Tibial artery (tissue), 4 donors: ENCODE results near the gene ATP1A3.
A peak's percentile ranks its signal among the peaks of the same experiment; 100 is the strongest.

Source experiments
- DNase-seq, 2 donors: peaks; one replicate each; pipeline ENCODE4 v3.0.0-alpha.2; 2019
- H3K27ac ChIP-seq, 2 donors: fragments of 200-600 bp; sonication (generic) in 1 of 2; 1 replicate in 1 of 2; 2 replicates in 1 of 2; pipeline ENCODE4 v1.5.1; 2018 to 2019; ENCODE audit warnings: mild to moderate bottlenecking in 1 of 2
- H3K27me3 ChIP-seq, 2 donors: fragments of 200-600 bp; sonication (generic) in 1 of 2; one replicate each; pipeline versions ENCODE4 v1.5.1 to v1.6.0; 2016 to 2019
- H3K36me3 ChIP-seq, 3 donors: fragments of 200-600 bp; sonication (generic) in 2 of 3; one replicate each; pipeline ENCODE4 v1.5.1; 2016 to 2019; ENCODE audit warnings: mild to moderate bottlenecking in 2 of 3
- H3K4me1 ChIP-seq, 4 donors: fragments of 200-600 bp; sonication (generic) in 2 of 4; 1 replicate in 3 of 4; 2 replicates in 1 of 4; pipeline ENCODE4 v1.5.1; 2016 to 2019
- H3K4me3 ChIP-seq, 2 donors: fragments of 200-600 bp; sonication (generic) in 1 of 2; 1 replicate in 1 of 2; 2 replicates in 1 of 2; pipeline ENCODE4 v1.5.1; 2018 to 2019; ENCODE audit warnings: mild to moderate bottlenecking in 2 of 2
- H3K9me3 ChIP-seq, 3 donors: fragments of 200-600 bp; sonication (generic) in 1 of 3; one replicate each; pipeline ENCODE4 v1.5.1; 2016 to 2019
- CTCF ChIP-seq, 2 experiments: fragments of 200-600 bp in 1 of 2; fragments of 450-650 bp in 1 of 2; IDR thresholded peaks; one replicate each; pipeline ENCODE4 v1.5.1; 2017 to 2019; ENCODE audit warnings: antibody characterized with exemption in 2 of 2, mild to moderate bottlenecking in 1 of 2, moderate library complexity in 1 of 2
- intact Hi-C: fragments of 100-400 bp; cut with DNase I; formaldehyde crosslinking; loops from one replicate; pipeline ENCODE4 v1.15.0; 2023; ENCODE audit warnings: low total_unique reads

The ATP1A3 gene

DNA sequence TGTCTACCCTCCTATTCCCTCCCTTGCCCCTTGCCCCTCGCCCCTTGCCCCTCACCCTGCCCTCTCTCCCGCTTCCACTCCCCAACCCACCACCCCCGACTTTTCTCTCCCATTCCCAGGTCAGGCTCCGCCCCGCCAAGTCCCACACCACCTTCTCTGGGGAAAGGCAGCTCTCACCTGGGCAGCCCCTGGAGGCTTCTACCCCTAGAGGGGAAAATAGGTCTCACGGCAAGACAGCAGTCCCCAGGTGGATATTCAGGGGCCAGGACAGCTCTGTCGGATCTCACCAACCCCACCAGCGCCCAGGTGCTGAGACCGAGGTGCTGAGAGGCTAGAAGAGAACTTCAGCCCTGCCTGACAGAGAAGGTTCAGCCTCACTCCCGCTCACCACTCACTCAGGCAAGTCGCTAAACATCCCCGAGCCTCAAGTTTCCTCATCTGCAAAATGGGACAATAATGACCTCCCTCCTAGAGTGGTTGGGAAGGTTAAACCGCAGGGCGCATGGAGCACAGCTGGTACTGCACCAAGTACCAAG, 64.4 kb downstream of the ATP1A3 start:
- H3K36me3 ChIP-seq = no peaks in the 10 kb centered on the region
- H3K9me3 ChIP-seq = no peaks in the 10 kb centered on the region
- H3K4me3 ChIP-seq = no peak overlapping the region
- no peak overlapping the region for H3K27ac ChIP-seq
- H3K27me3 ChIP-seq = peaks cover 6 to 99% of the 10 kb centered on the region in 2 donors
- intact Hi-C loops = no loop called here
- DNase-seq = no peak
- TF ChIP-seq CTCF (IDR thresholded peaks at IDR 0.05) = no peak
- H3K4me1 ChIP-seq = peaks cover 0 to 20% (median 16%) of the 10 kb centered on the region in 4 donors

DNA sequence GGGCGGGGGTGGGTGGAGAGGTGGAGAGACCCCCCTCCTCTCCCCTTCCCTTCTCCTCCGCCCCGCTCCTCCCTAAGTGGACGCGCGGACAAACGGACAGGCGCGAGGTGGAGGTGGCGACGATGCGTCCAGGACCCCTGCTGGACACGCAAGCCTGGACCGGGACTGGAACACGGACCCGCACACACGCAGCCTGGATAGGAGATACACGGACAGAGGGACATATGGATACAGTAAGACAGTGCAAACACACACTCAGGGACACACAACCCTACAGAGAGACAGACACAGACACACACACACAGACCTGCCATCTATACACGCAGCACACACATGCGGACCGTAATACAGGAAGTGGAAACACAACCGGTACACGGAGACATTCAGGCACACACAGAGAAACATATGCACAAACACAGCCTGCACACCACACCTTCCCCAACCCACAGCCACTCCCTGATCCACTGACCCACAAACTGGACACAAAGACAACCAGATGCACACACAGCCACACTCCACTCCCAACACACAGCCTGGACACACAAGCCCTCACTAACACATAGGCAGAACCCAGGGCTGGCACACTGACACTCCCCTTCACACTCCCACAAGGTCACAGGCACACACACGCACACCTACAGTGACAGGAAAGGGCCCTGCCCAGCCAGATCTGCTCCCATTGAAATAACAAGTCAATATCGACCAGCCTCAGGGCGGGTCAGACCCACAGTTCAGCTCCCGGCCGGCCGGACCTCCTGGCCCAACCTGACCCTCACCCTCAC, 65.1 kb downstream of the ATP1A3 start:
- Histone ChIP-seq H3K36me3 (no peaks in the 10 kb centered on the region), H3K4me3 (peak overlapping the region; percentile 1 to 43), H3K27ac (no peak overlapping the region), H3K4me1 (peaks cover 0 to 20% (median 16%) of the 10 kb centered on the region in 4 donors), H3K9me3 (no peaks in the 10 kb centered on the region), H3K27me3 (peaks cover 6 to 99% of the 10 kb centered on the region in 2 donors)
- DNase-seq = no peak
- intact Hi-C loops = no loop called here
- TF ChIP-seq CTCF (IDR thresholded peaks at IDR 0.05) = no peak

DNA sequence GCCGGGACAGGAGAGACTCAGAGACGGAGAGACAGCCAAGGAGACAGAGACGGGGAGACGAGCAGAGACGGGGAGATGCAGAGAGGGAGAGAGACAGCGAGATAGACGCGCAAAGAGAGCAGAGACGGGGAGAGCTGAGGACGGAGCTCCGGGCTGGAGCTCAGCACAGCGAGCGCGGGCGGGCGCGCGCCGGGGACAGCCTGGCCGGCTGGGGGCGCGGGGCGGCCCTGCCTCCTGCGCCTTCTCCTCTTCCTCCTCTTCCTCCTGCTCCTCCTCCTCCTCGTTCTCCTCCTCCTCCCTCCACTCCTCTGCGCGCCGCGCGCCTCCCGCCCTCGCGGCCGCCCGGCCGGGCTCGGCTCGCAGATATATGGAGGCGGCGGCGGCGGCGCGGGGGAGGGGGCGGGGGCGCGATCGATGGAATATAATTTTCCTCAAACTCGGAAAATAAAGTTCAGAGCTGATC, 65.8 kb downstream of the ATP1A3 start, which contains the start of gene ERFL:
Gene ERFL, minus strand, starts transcription at position 229 of the 463 bp plus-strand sequence. CDS start 15,530 bp downstream, outside the sequence.
- peaks cover 6 to 98% of the 10 kb centered on the region in 2 donors for H3K27me3 ChIP-seq
- H3K36me3 ChIP-seq = no peaks in the 10 kb centered on the region
- H3K4me1 ChIP-seq = peaks cover 0 to 20% (median 16%) of the 10 kb centered on the region in 4 donors
- intact Hi-C loops = no loop called here
- peak within 1 kb of the TSS; percentile 1 to 43 for H3K4me3 ChIP-seq
- H3K9me3 ChIP-seq = no peaks in the 10 kb centered on the region
- H3K27ac ChIP-seq = no peak within 1 kb of the TSS
- no peak for DNase-seq
- TF ChIP-seq CTCF (IDR thresholded peaks at IDR 0.05) = no peak

DNA sequence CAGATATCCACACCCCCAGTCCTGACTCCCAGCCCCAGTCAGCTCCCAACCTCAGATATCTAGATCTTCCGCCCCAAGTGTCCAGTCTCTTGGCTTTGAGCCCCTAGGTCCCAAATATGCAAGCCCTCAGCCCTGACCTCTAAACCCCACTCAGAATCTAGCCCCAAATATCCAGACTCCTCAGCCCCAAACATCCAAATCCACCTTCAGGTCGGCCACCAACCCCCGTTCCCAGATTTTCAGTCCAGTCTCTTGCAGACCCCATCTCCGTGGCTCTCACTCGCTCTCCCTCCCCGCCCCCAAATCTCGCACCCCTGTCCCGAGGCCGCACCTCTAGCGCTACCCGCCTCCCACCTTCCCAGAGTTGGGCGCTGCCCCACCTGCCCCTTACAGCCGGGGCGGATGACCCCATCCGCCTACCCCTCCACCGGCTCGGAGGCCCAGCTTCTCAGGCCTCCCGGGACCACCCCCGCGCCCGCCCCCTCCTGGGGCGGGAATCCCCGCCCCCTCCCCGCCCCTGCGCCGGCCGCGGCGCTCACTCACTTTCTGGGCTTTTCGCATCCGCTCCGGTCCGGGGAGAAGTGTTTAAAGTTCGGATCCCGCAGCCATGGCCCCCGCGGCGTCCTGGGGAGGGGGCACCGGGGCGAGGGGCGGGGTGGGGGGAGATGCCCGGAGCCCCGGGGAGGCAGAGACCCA, 66.4 kb downstream of the ATP1A3 start:
- peaks cover 0 to 16% (median 15%) of the 10 kb centered on the region in 4 donors for H3K4me1 ChIP-seq
- H3K9me3 ChIP-seq = no peaks in the 10 kb centered on the region
- intact Hi-C loops = no loop called here
- H3K27ac ChIP-seq = no peak overlapping the region
- TF ChIP-seq CTCF (IDR thresholded peaks at IDR 0.05) = no peak
- peak overlapping the region in 1 of 2 donors; percentile 43 for H3K4me3 ChIP-seq
- no peak for DNase-seq
- peaks cover 7 to 99% of the 10 kb centered on the region in 2 donors for H3K27me3 ChIP-seq
- no peaks in the 10 kb centered on the region for H3K36me3 ChIP-seq

- Histone ChIP-seq H3K27ac (no peak overlapping the region), H3K36me3 (no peaks in the 10 kb centered on the region), H3K9me3 (no peaks in the 10 kb centered on the region), H3K4me1 (peaks cover 0 to 16% (median 15%) of the 10 kb centered on the region in 4 donors), H3K27me3 (peaks cover 8 to 97% of the 10 kb centered on the region in 2 donors), H3K4me3 (no peak overlapping the region)
- no peak for TF ChIP-seq CTCF (IDR thresholded peaks at IDR 0.05)
- no peak for DNase-seq
- intact Hi-C loops = no loop called here
Observed at GRCh38 chr19:41926763-41927496, 67.1 kb downstream of the ATP1A3 start.
